PC-3 (cell line): ENCODE measurements around the gene CASP6. TPM values are rescaled to one million over a fixed set of nuclear protein-coding genes. Genes with fewer than 3 reads are reported as not detected.

Experiments used
- ATAC-seq: fragments of 200-7000 bp; cut with Tn5 transposase; 2 replicates; pipeline ENCODE4 v1.9.1; 2020; ENCODE audit warnings: mild to moderate bottlenecking, moderate library complexity
- BruUV-seq: library from RNA; stranded (reverse); fragments of 400-500 nt; replicated peaks from 2 replicates; lab custom pipeline; 2021; lab: Mats Ljungman, UMichigan
- CTCF ChIA-PET: fragments of 300-600 bp; sonication (Branson Sonifier 250); formaldehyde crosslinking; loops from one replicate; lab custom pipeline; 2022; ENCODE audit warnings: antibody characterized with exemption; lab: Charles Lee
- POLR2A ChIA-PET: fragments of 300-600 bp; sonication (Branson Sonifier 250); formaldehyde crosslinking; loops from one replicate; lab custom pipeline; 2022; ENCODE audit warnings: antibody characterized with exemption; ENCODE audit not compliant: unreplicated experiment; lab: Charles Lee
- DNase-seq: peaks from one replicate; pipeline ENCODE4 v3.0.0-alpha.2; 2015
- H2AFZ ChIP-seq: fragments of 300-600 bp; sonication (generic); 2 replicates; pipeline ENCODE4 v1.6.0; 2016; ENCODE audit warnings: antibody characterized with exemption, low read length
- H3F3A ChIP-seq: fragments of 300-600 bp; sonication (generic); one replicate; pipeline ENCODE4 v1.6.0; 2017; ENCODE audit warnings: antibody characterized with exemption, low read length, control low read depth, mild to moderate bottlenecking; ENCODE audit not compliant: unreplicated experiment
- H3K27ac ChIP-seq: fragments of 300-600 bp; sonication (generic); 2 replicates; pipeline ENCODE4 v1.5.1; 2016; ENCODE audit warnings: mild to moderate bottlenecking, low read length
- H3K27me3 ChIP-seq: fragments of 300-600 bp; sonication (generic); 2 replicates; pipeline ENCODE4 v1.6.1; 2016; ENCODE audit warnings: low read length, mixed read lengths
- H3K36me3 ChIP-seq: fragments of 300-600 bp; sonication (generic); 2 replicates; pipeline ENCODE4 v1.6.1; 2016; ENCODE audit warnings: low read depth, mixed run types, low read length, mixed read lengths
- H3K4me1 ChIP-seq: fragments of 300-600 bp; sonication (generic); 2 replicates; pipeline ENCODE4 v1.5.1; 2016; ENCODE audit warnings: low read length; ENCODE audit not compliant: insufficient read depth
- H3K4me2 ChIP-seq: fragments of 300-600 bp; sonication (generic); 2 replicates; pipeline ENCODE4 v1.6.0; 2016; ENCODE audit warnings: low read length
- H3K4me3 ChIP-seq: fragments of 300-600 bp; sonication (generic); 2 replicates; pipeline ENCODE4 v1.5.1; 2016; ENCODE audit warnings: mild to moderate bottlenecking, low read length, mixed read lengths
- H3K79me2 ChIP-seq: fragments of 300-600 bp; sonication (generic); 2 replicates; pipeline ENCODE4 v1.6.1; 2017; ENCODE audit warnings: low read length, mixed read lengths
- H3K9ac ChIP-seq: fragments of 300-600 bp; sonication (generic); 2 replicates; pipeline ENCODE4 v1.6.0; 2016; ENCODE audit warnings: mild to moderate bottlenecking, low read length
- H3K9me2 ChIP-seq: fragments of 300-600 bp; sonication (generic); replicated peaks from 2 replicates; pipeline ENCODE4 v1.6.1; 2016; ENCODE audit warnings: mixed run types, low read length, mixed read lengths
- H3K9me3 ChIP-seq: fragments of 300-600 bp; sonication (generic); 2 replicates; pipeline ENCODE4 v1.6.1; 2016; ENCODE audit warnings: low read length, mixed read lengths
- H4K20me1 ChIP-seq: fragments of 300-600 bp; sonication (generic); 2 replicates; pipeline ENCODE4 v1.6.1; 2016; ENCODE audit warnings: low read length, mixed read lengths
- CTCF ChIP-seq: fragments of 300-600 bp; sonication (generic); conservative IDR thresholded peaks from 2 replicates; pipeline ENCODE4 v1.5.1; 2017; ENCODE audit warnings: antibody characterized with exemption, low read depth, mild to moderate bottlenecking, low read length
- EZH2 ChIP-seq: fragments of 300-600 bp; sonication (generic); IDR thresholded peaks from one replicate; pipeline ENCODE4 v1.6.1; 2017; ENCODE audit warnings: antibody characterized with exemption, mild to moderate bottlenecking, low read length; ENCODE audit not compliant: unreplicated experiment
- EZH2phosphoT487 ChIP-seq: fragments of 300-600 bp; sonication (generic); IDR thresholded peaks from 2 replicates; pipeline ENCODE4 v1.6.1; 2018; ENCODE audit warnings: mild to moderate bottlenecking, antibody characterized with exemption, low read length, borderline replicate concordance
- intact Hi-C: fragments of 100-400 bp; cut with micrococcal nuclease; formaldehyde crosslinking; loops from 2 replicates; pipeline ENCODE4 v1.9.0; 2023
- total RNA-seq: library from RNA; depleted of rRNA; stranded (reverse); fragments of >200 nt; gene quantifications from 2 replicates; pipeline ENCODE4 v1.2.3, GENCODE V29; 2014

Gene CASP6
- total RNA-seq, 1 experiment from 2014 or later = 33.7 TPM

- H3K4me1 ChIP-seq = no peaks in the 10 kb centered on the region
- H3K4me3 ChIP-seq = no peak overlapping the region
- CTCF ChIA-PET = interaction anchor here (0.6 to 0.8 kb wide), 3 partner anchors 100 to 239 kb away, joined by 3 to 4 read pairs (median 3); no protein-coding TSS in a partner anchor
These were observed 44.3 kb downstream of the CASP6 start for GRCh38 chr4:109658871-109659410.

DNA sequence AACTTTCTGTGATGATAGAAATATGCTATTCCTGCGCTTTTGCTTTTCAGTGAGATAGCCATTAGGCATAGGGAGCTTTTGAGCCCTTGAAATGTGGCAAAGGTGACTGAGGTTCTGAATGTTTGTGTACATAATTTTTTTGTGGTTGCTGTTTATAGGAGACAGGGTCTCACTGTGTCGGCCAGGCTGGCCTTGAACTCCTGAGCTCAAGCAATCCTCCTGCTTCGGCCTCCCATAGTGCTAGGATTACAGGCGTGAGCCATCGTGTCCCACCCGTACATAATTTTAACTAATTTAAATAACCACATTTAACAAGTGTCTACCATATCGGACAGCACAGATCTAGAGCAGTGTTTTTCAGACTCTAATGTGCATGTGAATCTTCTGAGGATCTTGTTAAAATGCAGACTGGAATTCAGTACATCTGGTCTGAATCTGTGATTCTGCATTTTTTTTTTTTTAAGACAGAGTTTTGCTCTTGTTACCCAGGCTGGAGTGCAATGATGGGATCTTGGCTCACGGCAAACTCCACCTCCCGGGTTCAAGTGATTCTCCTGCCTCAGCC is 45.3 kb downstream of the CASP6 start:
- Histone ChIP-seq H3K4me2 (no peak overlapping the region), H3K9me2 (no peaks in the 10 kb centered on the region), H3F3A (no peaks in the 10 kb centered on the region), H3K79me2 (no peaks in the 10 kb centered on the region), H3K27ac (no peak overlapping the region), H4K20me1 (no peaks in the 10 kb centered on the region), H2AFZ (no peak overlapping the region), H3K27me3 (no peaks in the 10 kb centered on the region), H3K9ac (no peak overlapping the region), H3K36me3 (no peaks in the 10 kb centered on the region), H3K4me1 (no peaks in the 10 kb centered on the region), H3K4me3 (no peak overlapping the region), H3K9me3 (no peaks in the 10 kb centered on the region)
- ChIA-PET POLR2A (no interaction called here), CTCF (interaction anchor here (0.7 to 0.8 kb wide), 2 partner anchors 99 to 249 kb away, joined by 3 read pairs; no protein-coding TSS in a partner anchor)
- TF ChIP-seq EZH2phosphoT487 (no peak), EZH2 (no peak), CTCF (no peak)
- intact Hi-C loops = loop anchor here (2.0 to 5.0 kb wide), 3 partner anchors 96 to 235 kb away; partner anchors contain the start of gene MCUB
- DNase-seq (no peak), ATAC-seq (no peak)
- no TSS peak for BruUV-seq

More at GRCh38 chr4:109658871-109659410, 44.3 kb downstream of the CASP6 start:
- no peak overlapping the region for H2AFZ ChIP-seq
- no peak; the same call in 1 of the 2 replicates for ATAC-seq
- DNase-seq = no peak
- POLR2A ChIA-PET = no interaction called here
- no peak overlapping the region for H3K4me2 ChIP-seq
- BruUV-seq = no TSS peak
- intact Hi-C loops = loop anchor here (2.0 to 5.0 kb wide), 3 partner anchors 97 to 236 kb away; partner anchors contain the start of gene MCUB
- H3K79me2 ChIP-seq = no peaks in the 10 kb centered on the region
- no peak overlapping the region for H3K9ac ChIP-seq
- H3K27ac ChIP-seq = no peak overlapping the region
- no peaks in the 10 kb centered on the region for H3K9me2 ChIP-seq
- H3K9me3 ChIP-seq = no peaks in the 10 kb centered on the region
- H4K20me1 ChIP-seq = no peaks in the 10 kb centered on the region
- 0 out of 2 replicates have a peak, but pooled peaks have one; percentile 20 for TF ChIP-seq CTCF
- no peak for TF ChIP-seq EZH2phosphoT487
- H3K27me3 ChIP-seq = no peaks in the 10 kb centered on the region
- no peaks in the 10 kb centered on the region for H3K36me3 ChIP-seq
- no peaks in the 10 kb centered on the region for H3F3A ChIP-seq

GRCh38 chr4:109655396-109655795 is 47.8 kb downstream of the CASP6 start:
- Histone ChIP-seq H4K20me1 (no peaks in the 10 kb centered on the region), H2AFZ (no peak overlapping the region), H3F3A (no peaks in the 10 kb centered on the region), H3K27ac (no peak overlapping the region), H3K9ac (no peak overlapping the region), H3K4me1 (no peaks in the 10 kb centered on the region), H3K4me3 (no peak overlapping the region), H3K4me2 (no peak overlapping the region), H3K9me3 (no peaks in the 10 kb centered on the region), H3K79me2 (no peaks in the 10 kb centered on the region), H3K36me3 (no peaks in the 10 kb centered on the region), H3K9me2 (no peaks in the 10 kb centered on the region), H3K27me3 (no peaks in the 10 kb centered on the region)
- TF ChIP-seq EZH2phosphoT487 = no peak
- POLR2A ChIA-PET = no interaction called here
- DNase-seq = no peak
- intact Hi-C loops = loop anchor here (5.0 kb wide), 2 partner anchors 93 to 108 kb away; partner anchors contain the start of gene MCUB
- no peak for ATAC-seq
- BruUV-seq = no TSS peak
- CTCF ChIA-PET = no interaction called here
